ENCODE results near the gene VPREB1.
A peak's percentile ranks its signal among the peaks of the same experiment; 100 is the strongest.
"Not testable (repeated sequence)": the region's sequence is repeated elsewhere in the genome, so short reads cannot be mapped to it uniquely, and the experiment has no call there.

The VPREB1 gene

GRCh38 chr22:22214819-22215329, 29.7 kb upstream of the VPREB1 start:
- DNase-seq (ENCODE audit: low read depth in 2 of 2), result no peak

GRCh38 chr22:22215659-22216449, 28.7 kb upstream of the VPREB1 start:
- no peak for DNase-seq (ENCODE audit: low read depth in 2 of 2)

- DNase-seq (ENCODE audit: low read depth in 2 of 2), result no peak
These were observed 28.1 kb upstream of the VPREB1 start for GRCh38 chr22:22216450-22216959.

GRCh38 chr22:22218302-22218701, 26.3 kb upstream of the VPREB1 start:
- no peak for DNase-seq (ENCODE audit: low read depth in 2 of 2)

- DNase-seq (ENCODE audit: low read depth in 2 of 2), result no peak
These were observed 25.2 kb upstream of the VPREB1 start for GRCh38 chr22:22219140-22219996.

GRCh38 chr22:22221043-22221442, 23.5 kb upstream of the VPREB1 start:
- not testable (repeated sequence) for DNase-seq (ENCODE audit: low read depth in 2 of 2)

GRCh38 chr22:22226448-22227187, 18.0 kb upstream of the VPREB1 start:
- no peak for DNase-seq (ENCODE audit: low read depth in 2 of 2)

- no peak for DNase-seq (ENCODE audit: low read depth in 2 of 2)
These were observed 16.2 kb upstream of the VPREB1 start for GRCh38 chr22:22228421-22228820.

- DNase-seq (ENCODE audit: low read depth in 2 of 2), result no peak
These were observed 15.7 kb upstream of the VPREB1 start for GRCh38 chr22:22228921-22229320.

- no peak for DNase-seq (ENCODE audit: low read depth in 2 of 2)
These were observed 14.7 kb upstream of the VPREB1 start for GRCh38 chr22:22229683-22230420.

GRCh38 chr22:22230438-22230837, 14.1 kb upstream of the VPREB1 start:
- no peak for DNase-seq (ENCODE audit: low read depth in 2 of 2)

- no peak for DNase-seq (ENCODE audit: low read depth in 2 of 2)
These were observed 11.5 kb upstream of the VPREB1 start for GRCh38 chr22:22233081-22233480.

GRCh38 chr22:22235558-22235957, 9.0 kb upstream of the VPREB1 start:
- DNase-seq (ENCODE audit: low read depth in 2 of 2), result peak; percentile 42 to 49

GRCh38 chr22:22237521-22237920, 7.1 kb upstream of the VPREB1 start:
- no peak for DNase-seq (ENCODE audit: low read depth in 2 of 2)

- DNase-seq (ENCODE audit: low read depth in 2 of 2), result no peak
These were observed 5.2 kb upstream of the VPREB1 start for GRCh38 chr22:22239311-22239939.

- no peak for DNase-seq (ENCODE audit: low read depth in 2 of 2)
These were observed 3.1 kb upstream of the VPREB1 start for GRCh38 chr22:22241554-22241898.

- DNase-seq (ENCODE audit: low read depth in 2 of 2), result no peak
These were observed 2.1 kb upstream of the VPREB1 start for GRCh38 chr22:22242488-22242887.

GRCh38 chr22:22243033-22243680, 1.4 kb upstream of the VPREB1 start:
- no peak for DNase-seq (ENCODE audit: low read depth in 2 of 2)

- DNase-seq (ENCODE audit: low read depth in 2 of 2), result no peak
These were observed 797 bp downstream of the VPREB1 start for GRCh38 chr22:22245256-22245909.
